ENCODE data around the gene GNB1.

Gene GNB1

GRCh38 chr1:1815606-1816281 lies 75.1 kb downstream of the GNB1 start:
- DNase-seq = no peak

DNA sequence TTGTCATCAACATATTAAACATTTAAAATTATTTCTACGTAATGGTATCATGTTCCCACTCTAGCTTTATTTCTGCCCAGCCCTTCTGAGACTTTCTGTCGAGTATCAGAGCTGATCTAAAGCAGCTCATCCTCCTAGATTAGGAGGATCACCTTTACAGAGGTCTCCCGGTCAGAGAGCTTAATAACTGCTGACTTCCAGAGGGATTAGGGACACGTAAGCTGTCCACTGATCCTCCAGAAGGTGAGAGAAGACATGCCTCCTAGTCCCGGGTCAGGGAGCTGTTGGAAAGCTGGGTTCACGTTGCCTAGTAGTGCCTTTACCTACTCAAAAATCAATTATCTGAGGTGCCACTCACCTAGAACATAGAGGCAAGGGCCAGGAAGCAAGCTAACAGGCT lies 81.4 kb downstream of the GNB1 start:
- DNase-seq = no peak

GRCh38 chr1:1808206-1808605 lies 82.7 kb downstream of the GNB1 start:
- DNase-seq = no peak

GRCh38 chr1:1806890-1807289 lies 84.0 kb downstream of the GNB1 start:
- DNase-seq = no peak

DNA sequence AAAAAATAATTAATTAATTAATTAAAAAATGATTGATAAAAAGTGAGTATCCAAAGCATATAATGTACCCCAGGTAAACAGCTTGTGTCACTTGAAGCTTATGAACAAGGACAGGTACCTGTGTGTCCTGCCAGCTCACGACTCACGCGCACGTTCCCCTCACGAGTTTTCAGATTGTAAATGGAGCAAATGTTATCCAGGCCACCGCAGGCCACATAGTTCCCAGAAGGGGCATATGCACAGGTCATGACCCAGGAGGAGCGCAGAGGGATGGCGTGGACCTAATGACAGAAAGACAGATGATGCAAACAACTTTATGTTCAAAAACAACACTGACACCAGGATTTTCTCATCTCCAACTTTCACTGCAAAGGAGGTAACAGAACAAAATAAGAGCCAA lies 86.6 kb downstream of the GNB1 start:
- no peak for DNase-seq

GRCh38 chr1:1802871-1803270 lies 88.0 kb downstream of the GNB1 start:
- no peak for DNase-seq

GRCh38 chr1:1799716-1800115 lies 91.2 kb downstream of the GNB1 start:
- DNase-seq = no peak

DNA sequence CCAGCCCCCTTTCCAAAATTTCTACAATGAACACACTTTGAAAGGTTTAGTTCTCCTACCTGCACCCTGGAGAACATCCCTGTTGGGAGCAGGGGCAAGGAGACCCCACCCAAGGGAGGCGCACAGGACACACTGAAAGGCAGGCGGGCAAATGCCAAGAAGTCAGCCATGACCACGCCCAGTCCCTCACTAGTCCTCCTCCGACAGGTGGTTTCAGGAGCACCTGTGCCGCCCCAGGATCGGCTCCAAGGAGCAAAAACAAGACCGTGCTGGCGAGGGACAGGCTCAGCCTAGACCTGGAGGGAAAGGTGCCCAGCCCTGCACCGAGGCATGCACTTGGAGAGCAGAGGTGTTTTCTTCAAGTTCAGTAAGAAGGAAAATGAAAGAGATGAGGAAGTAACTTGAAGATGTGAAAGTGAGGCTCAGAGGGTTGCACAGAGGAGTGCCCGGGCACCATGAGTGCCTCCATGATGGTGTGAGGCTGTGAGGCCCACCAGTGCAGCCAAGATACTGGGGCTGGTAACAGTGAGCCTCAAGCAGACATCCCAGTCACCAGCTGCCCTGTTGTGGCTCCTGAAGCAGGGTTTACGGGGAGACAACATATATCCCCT lies 93.1 kb downstream of the GNB1 start:
- DNase-seq = no peak

GRCh38 chr1:1796466-1796865 lies 94.4 kb downstream of the GNB1 start:
- DNase-seq = no peak

DNA sequence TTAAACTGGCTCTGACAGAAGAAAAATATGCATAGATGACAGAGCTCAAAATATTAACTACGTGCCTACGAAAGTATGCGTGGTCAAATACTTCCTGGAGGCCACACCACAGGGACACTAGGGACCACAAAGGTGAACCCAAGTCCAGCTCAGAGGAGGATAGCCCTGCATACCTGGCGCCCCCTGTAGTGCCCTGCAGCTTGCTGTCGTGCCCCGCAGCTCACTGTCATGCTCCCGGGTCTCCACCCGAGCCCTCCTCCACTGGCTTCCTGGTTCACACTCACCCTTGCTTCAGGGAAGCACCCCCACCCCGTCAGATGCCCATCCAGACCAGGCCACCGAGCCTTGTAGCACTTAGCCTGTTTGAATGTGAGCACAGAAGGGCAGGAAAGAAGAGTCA lies 95.9 kb downstream of the GNB1 start:
- DNase-seq = no peak

DNA sequence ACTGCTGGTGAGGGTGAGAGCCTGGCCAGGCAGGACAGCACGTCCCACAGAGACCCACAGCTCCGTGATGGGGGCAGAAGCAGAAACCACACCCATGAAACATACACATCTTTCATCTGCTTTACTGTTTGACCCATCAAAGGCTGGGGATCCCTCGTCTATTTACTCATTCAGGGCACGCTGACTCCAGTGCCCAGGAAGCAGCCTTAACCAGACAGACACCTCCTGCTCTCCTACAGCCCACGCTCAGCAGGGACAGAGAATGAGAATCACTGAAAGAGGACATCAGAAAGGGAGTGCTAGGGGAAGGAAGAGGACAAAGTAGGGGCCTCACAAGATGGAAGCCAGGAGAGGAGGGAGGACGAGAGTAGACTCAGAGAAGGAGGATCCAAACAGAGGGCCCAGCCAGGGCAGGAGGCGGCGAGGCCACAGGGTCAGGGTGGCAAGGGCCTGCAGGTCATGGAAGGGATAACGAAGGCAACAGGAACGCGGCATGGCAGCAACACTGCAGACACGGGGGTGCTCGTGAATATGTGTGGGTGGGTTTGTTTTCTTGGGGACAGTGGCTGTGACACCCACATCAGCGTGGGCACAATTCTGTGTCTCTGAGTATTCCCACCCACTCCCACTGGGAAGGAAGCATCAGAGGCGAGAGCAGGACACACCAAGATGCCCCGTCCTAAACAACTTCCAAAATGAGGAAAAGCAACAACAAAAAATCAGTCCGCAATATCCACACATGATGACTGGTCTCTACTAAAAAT lies 97.2 kb downstream of the GNB1 start:
- DNase-seq = no peak

DNA sequence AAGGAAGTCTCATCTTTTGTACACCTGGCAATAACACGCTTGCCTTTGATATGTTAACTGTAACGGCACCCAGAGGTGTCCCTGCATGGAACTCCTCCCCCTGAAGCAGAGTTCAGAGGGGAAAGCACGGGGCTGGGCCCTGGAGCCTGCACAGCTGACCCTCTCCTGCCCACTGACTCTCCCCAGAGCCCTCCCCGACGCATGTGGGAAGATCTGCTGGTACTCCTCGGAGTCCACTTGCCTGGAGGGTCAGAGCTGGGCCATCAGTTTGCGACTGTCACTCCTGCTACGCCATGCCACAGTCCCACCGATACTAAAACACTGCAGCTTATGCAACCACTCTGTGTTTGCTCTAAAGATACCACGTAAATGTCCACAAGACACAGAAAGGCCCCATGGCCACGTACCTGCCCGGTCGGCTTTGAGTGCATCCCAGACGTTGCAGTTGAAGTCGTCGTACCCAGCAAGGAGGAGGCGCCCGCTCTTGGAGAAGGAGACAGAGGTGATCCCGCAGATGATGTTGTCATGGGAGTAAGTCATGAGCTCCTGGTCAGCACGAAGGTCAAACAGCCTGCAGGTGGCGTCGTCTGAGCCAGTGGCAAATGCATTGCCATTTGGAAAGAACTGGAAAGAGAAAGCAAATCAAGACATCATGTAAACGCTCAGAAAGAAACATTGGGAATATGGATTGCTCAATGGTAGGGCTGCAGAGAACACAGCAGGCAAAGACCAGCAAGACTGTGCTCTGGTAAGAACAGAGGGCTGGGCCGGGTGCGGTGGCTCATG lies 102.0 kb downstream of the GNB1 start:
- peak in 1 of 2 experiments; percentile 22 for DNase-seq

GRCh38 chr1:1788136-1788535 lies 102.8 kb downstream of the GNB1 start:
- DNase-seq = no peak

DNA sequence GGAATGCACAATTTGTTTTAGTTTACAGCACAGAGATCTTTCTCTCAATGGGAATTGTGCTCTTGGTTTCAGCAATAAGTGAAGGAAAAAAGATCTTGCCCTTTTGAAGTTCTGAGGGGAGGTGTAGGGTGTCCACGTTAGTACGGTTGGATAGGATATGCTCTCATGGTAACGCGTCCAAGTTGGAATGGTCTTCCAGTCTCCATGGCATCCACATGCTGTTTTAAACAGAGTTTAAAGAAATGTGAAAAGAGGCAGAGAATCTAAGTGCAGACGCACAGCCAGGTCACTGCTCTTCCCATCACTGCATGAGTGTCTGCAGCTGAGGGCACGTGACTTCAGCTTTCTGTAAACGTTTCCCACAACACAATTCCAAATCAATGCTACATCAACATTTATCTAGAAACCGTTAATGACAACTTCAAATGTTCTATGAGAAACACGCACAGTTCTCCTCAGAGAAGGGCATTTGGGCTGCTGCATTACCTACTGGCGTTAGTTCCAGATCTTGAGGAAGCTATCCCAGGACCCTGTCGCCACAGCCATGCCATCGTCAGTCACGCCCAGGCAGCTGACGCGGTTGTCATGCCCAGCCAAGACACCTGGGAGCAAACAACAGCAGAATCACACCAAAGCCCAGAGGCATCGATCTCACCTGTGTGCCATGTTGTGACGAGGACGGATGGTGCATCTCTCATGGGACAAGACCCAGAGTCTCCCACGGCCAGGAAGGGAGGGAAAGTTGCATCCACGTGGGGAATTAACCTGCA lies 103.9 kb downstream of the GNB1 start:
- no peak for DNase-seq

DNA sequence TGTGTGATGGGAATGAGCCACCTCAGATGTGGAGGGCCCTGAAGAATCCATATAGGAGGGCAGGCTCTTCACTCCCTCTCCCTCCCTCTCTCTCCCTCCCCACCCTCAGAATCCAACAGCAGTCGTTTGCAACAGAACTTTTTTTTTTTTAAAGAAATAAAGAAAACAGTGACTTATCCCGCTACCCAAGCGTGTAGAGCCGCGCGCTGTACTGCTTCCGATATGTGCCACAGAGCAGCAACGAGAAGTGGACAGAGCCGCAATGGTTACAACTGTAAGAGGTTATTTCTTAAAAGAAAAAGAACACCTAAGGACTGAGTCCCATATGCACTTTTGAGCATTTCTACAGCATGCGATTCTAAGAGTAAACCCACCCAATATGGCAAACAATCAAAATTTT lies 105.2 kb downstream of the GNB1 start:
- no peak for DNase-seq

GRCh38 chr1:1784933-1785332 lies 106.0 kb downstream of the GNB1 start:
- DNase-seq = no peak

DNA sequence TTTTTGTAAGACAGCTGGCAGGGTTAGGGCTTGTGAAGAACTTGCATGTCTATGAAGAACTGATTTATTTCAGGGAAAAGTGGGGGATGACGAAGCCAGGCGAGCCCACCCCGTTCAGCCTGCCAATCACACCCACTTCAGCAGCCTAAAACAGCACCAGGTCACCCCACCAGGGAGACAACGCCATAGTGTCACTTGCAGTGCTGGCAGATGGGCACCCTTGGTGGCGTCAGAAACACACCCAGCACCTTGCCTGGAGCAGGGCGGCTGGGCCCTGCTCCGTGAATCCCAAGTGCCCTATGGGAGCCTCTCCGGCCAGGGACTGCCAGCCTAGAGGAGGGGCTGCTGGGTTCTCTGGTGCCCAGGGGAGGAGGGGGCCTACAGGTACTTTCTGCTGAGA lies 107.6 kb downstream of the GNB1 start:
- no peak for DNase-seq

- no peak for DNase-seq
Measured at GRCh38 chr1:1782399-1783221, 108.3 kb downstream of the GNB1 start.

- DNase-seq = no peak
Measured at GRCh38 chr1:1781526-1781903, 109.4 kb downstream of the GNB1 start.

- no peak for DNase-seq
Measured at GRCh38 chr1:1780598-1781525, 110.0 kb downstream of the GNB1 start.
